Measurements from ENCODE around the gene NUP153. TPM values are rescaled to one million over a fixed set of nuclear protein-coding genes. Genes with fewer than 3 reads are reported as not detected.

Gene NUP153
- total and polyA plus RNA-seq, 2 of the 8 experiments (the other 6 are each of a cell fraction or from before 2014, with no cell fraction given) = 47.0 to 84.8 TPM

- TF ChIP-seq CHD7 (IDR thresholded peaks at IDR 0.05; ENCODE audit: insufficient replicate concordance, low read length) = no peak
- no peak for TF ChIP-seq KDM4A (IDR thresholded peaks at IDR 0.05; ENCODE audit: low read depth, low read length, severe bottlenecking)
- no peak for TF ChIP-seq SP1 (IDR thresholded peaks at IDR 0.05; ENCODE audit: low read depth, low read length)
- TF ChIP-seq, protein P1, sequence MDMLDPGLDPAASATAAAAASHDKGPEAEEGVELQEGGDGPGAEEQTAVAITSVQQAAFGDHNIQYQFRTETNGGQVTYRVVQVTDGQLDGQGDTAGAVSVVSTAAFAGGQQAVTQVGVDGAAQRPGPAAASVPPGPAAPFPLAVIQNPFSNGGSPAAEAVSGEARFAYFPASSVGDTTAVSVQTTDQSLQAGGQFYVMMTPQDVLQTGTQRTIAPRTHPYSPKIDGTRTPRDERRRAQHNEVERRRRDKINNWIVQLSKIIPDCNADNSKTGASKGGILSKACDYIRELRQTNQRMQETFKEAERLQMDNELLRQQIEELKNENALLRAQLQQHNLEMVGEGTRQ (IDR thresholded peaks at IDR 0.05; ENCODE audit: low read length) = no peak
- TF ChIP-seq, protein P2, sequence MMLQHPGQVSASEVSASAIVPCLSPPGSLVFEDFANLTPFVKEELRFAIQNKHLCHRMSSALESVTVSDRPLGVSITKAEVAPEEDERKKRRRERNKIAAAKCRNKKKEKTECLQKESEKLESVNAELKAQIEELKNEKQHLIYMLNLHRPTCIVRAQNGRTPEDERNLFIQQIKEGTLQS (IDR thresholded peaks at IDR 0.05; ENCODE audit: insufficient read depth, low read depth, low read length) = no peak
- no peak for TF ChIP-seq CHD2 (IDR thresholded peaks at IDR 0.05; ENCODE audit: low read length)
- TF ChIP-seq JUN (IDR thresholded peaks at IDR 0.05; ENCODE audit: low read depth, low read length) = no peak
- TF ChIP-seq YY1 (IDR thresholded peaks at IDR 0.05; ENCODE audit: low read depth, low read length) = no peak
- no peak for TF ChIP-seq TBP (IDR thresholded peaks at IDR 0.05; ENCODE audit: low read depth, low read length)
- no peak for TF ChIP-seq RBBP5 (IDR thresholded peaks at IDR 0.05; ENCODE audit: borderline replicate concordance, low read depth, low read length)
Measured at GRCh38 chr6:17754254-17754653, 47.5 kb upstream of the NUP153 start (continued).
